ENCODE results near the gene CCDC61. TPM values are rescaled to one million over a fixed set of nuclear protein-coding genes. Genes with fewer than 3 reads are reported as not detected.

Gene CCDC61
- total RNA-seq, 2 donors from 2014 or later: 29.3 to 34.4 TPM

DNA sequence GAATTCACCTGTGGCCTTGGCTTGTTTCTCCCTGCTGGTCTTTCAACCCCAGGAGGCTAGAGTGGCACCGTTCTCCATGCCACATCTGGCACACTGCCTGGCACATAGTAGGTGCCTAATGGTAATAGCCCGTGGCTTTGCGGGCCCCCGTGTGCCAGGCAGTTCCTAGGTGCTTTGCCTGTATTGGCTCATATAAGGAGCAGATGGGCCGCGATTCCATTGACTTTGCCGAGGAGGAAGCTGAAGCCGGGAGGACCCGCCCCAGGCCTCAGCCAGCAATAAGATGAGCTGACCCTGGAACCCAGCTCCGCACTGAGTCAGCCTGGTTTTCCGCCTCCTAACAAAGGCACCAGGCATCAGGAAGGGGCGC, 26.8 kb downstream of the CCDC61 start:
- no peaks in the 10 kb centered on the region for H3K9me3 Mint-ChIP-seq
- ATAC-seq: no peak
- DNase-seq (ENCODE audit: low spot score in 2 of 2): no peak
- no peaks in the 10 kb centered on the region for H3K36me3 Mint-ChIP-seq
- H3K27ac Mint-ChIP-seq: no peak overlapping the region

DNA sequence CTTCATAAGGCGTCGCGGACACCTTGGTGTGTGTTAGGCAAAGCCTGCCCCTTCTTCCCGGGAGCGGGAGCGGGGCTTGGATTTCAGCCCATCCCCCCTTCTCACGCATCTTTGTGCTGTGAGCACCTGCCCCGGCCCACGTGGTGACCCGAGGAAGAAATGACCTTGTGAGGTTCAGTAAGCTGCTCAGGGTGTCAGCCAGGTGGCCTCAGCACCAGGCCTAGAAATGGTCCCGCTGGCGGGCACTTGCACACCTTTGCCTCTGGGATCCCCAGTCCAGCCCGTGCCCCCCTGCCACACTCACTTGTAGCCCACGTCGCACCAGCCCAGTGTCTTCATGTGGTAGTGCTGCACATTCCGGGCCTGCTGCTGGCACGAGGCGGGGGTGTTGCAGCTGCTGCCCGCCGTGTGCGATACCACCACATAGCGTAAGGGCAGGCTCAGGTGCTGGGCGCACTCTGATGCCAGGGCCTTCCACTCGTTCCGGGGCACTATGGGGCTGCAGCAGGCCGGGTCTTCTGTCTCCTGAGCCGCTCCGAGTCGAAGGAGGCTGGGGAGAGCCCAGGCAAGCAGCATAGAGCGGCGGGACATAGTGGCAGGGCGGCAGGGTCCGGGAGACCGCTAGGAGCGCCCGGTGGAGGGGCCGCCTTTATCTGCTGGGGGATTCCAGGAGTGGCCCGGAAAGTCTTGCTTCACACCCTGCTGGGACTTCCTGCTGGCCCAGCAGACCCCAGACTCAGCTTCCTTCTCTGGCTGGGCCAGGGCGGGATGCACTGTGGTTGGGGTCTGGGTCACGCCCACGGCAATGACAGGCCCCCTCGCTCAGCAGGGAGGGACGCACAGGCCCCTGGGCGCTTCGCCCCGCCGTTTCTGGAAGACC, 27.4 kb downstream of the CCDC61 start, which contains the start of gene PGLYRP1:
Gene PGLYRP1 (minus strand): TSS at position 623 of the 880 bp plus-strand sequence. CDS start 32 bp downstream, at position 591.
- H3K9me3 Mint-ChIP-seq: no peaks in the 10 kb centered on the region
- ATAC-seq (peak in 1 of 2 donors; percentile 22), DNase-seq (ENCODE audit: low spot score in 2 of 2) (no peak)
- H3K27ac Mint-ChIP-seq: no peak within 1 kb of the TSS
- no peaks in the 10 kb centered on the region for H3K36me3 Mint-ChIP-seq

DNA sequence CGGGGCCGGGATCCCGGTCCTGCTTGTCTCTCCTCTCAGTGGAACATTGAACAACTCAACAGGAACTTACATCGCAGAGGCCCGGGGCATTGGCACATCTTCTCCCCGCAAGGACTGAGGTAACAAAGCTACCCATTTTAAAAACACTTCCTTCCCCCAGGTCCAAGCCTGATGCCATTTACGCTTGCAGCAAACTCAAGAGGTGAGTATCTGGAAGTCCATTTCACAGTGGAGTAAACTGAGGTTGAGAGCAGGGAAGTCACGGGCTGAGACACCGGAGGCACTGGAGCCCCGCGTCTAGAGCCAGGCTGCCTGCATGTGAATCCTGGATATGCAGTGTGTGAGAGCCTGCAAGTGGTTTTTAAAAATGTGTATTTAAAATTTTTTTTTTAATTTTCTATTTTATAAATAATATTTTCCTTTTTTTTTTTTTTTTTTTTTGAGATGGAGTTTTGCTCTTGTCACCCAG, 28.1 kb downstream of the CCDC61 start:
- no peaks in the 10 kb centered on the region for H3K9me3 Mint-ChIP-seq
- DNase-seq (ENCODE audit: low spot score in 2 of 2): no peak
- H3K27ac Mint-ChIP-seq: no peak overlapping the region
- ATAC-seq: no peak
- H3K36me3 Mint-ChIP-seq: no peaks in the 10 kb centered on the region

DNA sequence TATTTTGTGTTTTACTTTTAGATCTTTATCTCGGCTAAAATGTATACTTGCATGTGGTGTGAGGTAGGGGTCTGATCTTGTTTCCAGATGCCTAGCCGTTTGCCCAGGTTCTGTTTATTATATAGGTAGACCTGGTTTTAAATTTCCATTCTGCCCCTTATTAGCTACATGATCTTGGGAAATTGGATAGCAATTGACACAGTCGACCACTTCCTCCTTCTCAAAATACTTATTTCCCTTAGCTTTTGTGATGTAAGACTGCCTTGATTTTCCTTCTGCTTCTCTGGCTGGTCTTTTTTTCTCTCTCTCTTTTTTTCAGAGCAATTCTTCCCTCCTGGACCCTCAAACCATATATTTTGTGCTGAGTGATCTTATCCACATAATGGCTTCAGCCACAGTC, 30.6 kb downstream of the CCDC61 start:
- no peak for ATAC-seq
- Mint-ChIP-seq H3K9me3 (no peaks in the 10 kb centered on the region), H3K27ac (no peak overlapping the region), H3K36me3 (no peaks in the 10 kb centered on the region)
- DNase-seq (ENCODE audit: low spot score in 2 of 2): no peak

DNA sequence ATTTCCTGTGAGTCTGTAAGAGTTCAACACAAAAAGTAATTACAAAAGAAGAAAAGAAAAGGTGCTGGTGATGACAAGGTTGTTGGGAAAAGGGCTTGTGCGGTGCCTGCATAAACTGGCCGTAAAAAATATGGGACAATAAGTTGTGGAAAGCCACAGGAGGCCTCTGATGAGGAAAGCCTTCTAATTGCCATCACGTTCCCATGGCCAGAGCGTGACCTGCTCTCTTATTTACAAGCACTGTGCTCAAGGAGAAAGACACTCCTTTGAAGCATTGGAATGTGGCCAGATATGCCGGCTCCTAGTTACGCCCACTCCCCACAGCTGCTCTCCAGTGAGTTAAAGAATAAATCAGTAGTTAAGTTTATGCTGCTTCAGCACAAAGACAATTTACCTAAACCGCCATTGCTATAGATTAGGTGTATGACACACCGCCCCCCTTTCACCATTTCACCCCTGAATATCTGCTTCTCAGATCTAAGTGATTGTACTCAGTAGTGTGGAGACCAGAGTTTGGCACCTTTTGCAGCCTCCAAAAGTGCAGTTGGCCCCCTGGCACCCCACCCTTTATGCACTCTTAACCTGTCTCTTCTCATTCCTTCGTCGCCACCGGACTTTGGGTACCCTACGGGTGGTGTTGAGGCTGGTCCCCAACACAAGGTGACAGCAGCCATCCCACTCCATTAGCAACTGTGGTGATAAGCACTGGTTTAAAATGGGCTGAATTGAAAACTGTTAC, 35.7 kb downstream of the CCDC61 start:
- H3K36me3 Mint-ChIP-seq: no peaks in the 10 kb centered on the region
- H3K9me3 Mint-ChIP-seq: no peaks in the 10 kb centered on the region
- H3K27ac Mint-ChIP-seq: no peak overlapping the region
- ATAC-seq: no peak
- DNase-seq (ENCODE audit: low spot score in 2 of 2): no peak

DNA sequence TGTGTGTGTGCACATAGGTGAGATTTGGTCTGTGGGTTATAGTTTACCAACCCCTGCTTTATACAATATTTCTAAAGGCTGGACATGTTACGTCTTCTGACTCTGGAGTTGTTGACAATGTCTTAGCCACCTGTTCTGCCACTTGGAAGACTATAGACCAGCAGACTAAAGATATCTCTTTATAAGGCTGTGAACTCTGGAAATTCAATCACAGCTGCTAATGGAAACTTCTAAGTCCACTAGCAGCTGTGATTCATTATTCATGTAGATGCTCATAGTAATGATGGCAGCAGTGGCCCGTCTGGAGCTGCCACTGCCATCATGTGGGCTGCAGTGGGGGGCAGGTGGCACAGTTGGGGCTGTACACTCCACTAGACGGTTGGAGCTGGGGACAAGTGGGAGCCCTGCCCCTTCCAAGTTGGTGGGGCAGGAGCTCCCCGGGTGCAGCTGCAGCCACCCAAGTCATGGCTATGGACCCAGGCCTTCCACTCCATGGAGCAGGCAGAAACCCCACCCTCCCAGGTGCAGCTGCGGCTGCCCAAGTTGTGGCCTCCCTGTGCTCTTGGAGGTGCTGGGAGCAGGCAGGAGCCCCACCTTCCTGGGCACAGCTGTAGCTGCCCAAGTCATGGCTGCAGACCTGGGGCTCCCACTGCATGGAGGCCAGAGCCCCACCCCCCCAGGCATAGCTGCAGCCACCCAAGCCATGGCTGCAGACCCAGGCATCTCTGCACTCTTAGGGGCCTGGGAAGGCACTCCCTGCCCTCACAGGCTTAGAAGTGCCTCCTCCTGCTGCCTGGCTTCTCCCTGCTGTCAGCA, 36.7 kb downstream of the CCDC61 start:
- Mint-ChIP-seq H3K36me3 (no peaks in the 10 kb centered on the region), H3K9me3 (no peaks in the 10 kb centered on the region), H3K27ac (no peak overlapping the region)
- DNase-seq (ENCODE audit: low spot score in 2 of 2) (no peak), ATAC-seq (no peak)

DNA sequence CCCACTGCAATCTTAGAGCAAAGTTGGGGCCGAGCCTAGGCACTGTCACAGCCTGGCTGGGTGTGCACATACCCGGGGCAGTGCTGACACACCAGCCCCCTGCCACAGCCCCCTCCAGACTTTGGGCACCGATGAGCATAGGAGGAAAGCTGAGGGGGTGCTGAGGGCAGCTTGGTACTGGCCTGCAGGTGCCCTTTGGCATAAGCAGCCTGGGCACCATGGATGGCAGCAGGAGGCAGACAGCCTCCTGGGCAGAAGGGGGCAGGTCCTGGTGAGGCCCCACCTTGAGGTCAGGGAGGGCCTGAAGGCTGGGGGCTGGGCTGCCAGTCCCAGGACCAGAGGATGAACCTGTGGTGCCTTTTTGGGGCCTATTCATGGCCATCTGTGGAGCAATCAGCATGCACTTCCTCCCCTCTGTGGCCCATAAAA, 37.3 kb downstream of the CCDC61 start:
- no peaks in the 10 kb centered on the region for H3K36me3 Mint-ChIP-seq
- ATAC-seq (no peak), DNase-seq (ENCODE audit: low spot score in 2 of 2) (no peak)
- no peaks in the 10 kb centered on the region for H3K9me3 Mint-ChIP-seq
- H3K27ac Mint-ChIP-seq: no peak overlapping the region

DNA sequence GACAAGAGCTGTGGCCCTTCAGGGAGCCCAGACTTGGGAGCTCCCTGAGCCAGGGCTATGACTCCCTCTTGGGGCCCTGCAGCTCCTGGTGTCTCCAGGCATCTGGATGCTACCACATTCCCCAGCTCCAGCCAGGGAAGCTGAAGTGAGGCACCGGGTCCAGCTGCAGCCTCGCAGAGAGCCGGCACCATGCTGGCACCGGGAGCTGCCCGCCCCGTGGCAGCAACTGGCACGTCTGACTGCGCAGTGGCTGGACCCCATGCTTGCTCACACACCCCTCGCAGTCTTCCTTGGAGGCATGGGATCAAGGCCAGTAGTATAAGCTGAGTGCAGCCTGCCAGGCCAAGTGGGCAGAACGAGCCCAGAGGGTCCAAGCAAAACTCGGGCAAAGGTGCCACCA, 38.1 kb downstream of the CCDC61 start:
- DNase-seq (ENCODE audit: low spot score in 2 of 2) (no peak), ATAC-seq (no peak)
- H3K27ac Mint-ChIP-seq: no peak overlapping the region
- no peaks in the 10 kb centered on the region for H3K9me3 Mint-ChIP-seq
- no peaks in the 10 kb centered on the region for H3K36me3 Mint-ChIP-seq

DNA sequence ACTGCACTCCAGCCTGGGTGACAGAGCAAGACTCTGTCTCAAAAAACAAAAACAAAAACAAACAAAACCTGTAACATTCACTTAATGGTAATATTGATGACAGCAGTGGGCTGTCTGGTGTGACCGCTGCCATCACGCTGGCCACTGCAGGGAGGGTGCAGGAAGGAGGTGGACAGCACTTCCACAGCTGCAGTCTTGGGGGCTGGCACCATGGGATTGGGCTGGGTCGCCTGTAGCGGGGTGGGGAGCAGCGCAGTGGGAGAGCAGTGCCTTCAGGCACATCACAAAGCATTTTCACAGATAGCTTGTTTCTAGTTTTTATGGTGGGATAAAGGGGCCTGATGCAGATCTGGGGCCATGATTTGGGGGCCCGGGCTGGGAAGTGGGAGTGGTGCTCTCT, 40.3 kb downstream of the CCDC61 start:
- Mint-ChIP-seq H3K27ac (no peak overlapping the region), H3K9me3 (no peaks in the 10 kb centered on the region), H3K36me3 (no peaks in the 10 kb centered on the region)
- no peak for ATAC-seq
- DNase-seq (ENCODE audit: low spot score in 2 of 2): no peak

DNA sequence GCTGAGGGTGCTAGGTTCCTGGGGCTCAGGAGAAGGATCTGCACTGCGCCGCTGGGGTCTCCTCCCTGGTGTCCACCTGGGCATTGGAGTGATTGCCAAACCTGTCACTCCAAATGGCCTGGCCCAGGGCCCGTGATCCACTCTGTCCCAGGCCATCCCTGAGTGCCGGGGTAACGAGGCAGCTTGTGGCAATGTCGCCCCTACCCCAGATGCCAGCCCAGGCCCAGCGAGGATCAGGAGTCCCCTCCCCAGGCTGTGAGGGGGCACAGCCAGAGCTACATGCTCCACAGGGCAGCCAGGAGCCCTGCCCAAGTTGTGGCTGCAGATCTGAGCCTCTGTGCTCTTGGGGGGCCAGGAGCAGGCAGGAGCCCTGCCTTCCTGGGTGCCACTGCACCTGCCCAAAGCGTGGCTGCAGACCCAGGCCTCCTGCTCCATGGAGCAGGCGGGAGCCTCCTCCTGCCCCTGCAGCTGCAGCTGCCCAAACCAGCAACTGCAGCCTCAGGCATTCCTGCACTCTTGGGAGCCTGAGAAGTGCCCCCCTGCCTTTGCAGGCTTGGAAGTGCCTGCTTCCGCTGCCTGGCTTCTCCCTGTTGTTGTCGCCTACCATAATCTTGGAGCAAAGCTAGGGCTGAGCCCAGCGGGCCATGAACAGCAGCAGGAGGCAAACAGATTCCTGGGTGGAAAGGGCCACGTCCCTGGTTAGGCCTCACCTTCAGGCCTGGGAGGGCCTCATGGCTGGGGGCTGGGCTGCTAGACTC, 40.9 kb downstream of the CCDC61 start:
- Mint-ChIP-seq H3K36me3 (no peaks in the 10 kb centered on the region), H3K27ac (no peak overlapping the region), H3K9me3 (no peaks in the 10 kb centered on the region)
- no peak for DNase-seq (ENCODE audit: low spot score in 2 of 2)
- ATAC-seq: no peak

DNA sequence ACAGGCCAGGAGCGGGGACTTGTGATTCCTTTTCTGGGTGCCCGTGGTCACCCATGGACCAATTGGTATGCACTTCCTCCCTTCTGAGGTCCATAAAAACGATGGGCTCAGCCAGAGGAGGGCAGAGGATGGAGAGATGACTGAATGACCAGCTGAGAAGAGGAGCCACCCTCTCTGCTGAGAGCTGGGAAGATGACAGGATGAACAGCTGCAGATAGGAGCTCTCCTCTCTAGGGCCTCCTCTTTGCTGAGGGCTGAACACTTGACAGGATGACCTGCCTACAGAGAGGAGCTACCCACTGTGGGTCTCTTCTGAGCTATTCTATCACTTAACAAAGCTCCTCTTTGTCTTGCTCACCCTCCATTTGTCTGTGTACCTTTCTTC, 41.5 kb downstream of the CCDC61 start:
- no peak overlapping the region for H3K27ac Mint-ChIP-seq

DNA sequence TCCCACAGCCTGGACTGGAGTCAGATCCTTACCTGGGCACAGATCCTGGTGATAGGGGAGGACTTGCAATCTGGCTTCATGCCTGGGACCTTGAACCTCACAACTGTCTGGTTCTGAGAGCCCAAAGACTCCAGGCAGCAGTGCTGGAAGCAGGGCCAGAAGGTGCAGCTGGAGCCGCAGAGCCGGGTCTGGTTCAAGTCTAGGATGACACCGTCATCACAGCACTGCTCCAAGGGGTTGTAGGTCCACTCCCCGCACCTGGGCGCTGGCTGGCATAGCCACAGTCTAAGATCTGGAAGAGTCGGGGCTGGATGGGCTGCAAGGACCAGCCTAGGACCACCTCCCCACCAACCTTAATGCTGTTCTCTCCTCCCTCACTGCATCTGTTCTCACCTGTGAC, 44.9 kb downstream of the CCDC61 start:
- Mint-ChIP-seq H3K36me3 (no peaks in the 10 kb centered on the region), H3K9me3 (peaks cover 0 to 3% of the 10 kb centered on the region in 2 donors), H3K27ac (no peak overlapping the region)
- no peak for DNase-seq (ENCODE audit: low spot score in 2 of 2)
- no peak for ATAC-seq

More for the DNA sequence above, 41.5 kb downstream of the CCDC61 start:
- no peaks in the 10 kb centered on the region for H3K9me3 Mint-ChIP-seq
- DNase-seq (ENCODE audit: low spot score in 2 of 2) (no peak), ATAC-seq (no peak)
- no peaks in the 10 kb centered on the region for H3K36me3 Mint-ChIP-seq

DNA sequence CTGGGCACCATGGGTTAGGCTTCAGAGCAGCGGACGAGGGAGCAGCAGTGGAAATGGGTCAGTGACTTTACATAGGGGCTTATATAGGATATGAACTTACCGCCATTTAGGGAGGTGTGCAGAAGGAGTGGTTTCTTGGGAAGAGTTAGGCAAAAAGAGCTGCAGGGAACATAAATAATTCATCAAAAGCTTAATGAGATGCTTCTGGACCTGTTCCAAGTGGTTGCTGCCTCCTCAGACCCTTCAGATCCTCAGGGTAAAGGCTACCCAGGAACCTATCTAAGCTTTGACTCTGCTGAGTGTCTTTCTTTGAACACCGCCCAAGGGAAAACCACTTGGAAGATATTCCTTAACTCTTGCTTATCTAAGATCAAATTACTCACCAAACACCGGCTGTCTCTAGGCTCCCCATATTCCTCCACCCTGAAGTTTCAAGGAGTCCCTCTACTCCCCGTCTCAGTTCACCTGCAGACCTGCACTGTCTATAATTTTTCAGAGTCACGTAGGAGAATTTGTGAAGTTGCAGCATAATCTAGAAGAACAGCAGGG, 45.8 kb downstream of the CCDC61 start, which contains the start of gene IGFL4:
Gene IGFL4 (minus strand): TSS at position 51 of the 549 bp plus-strand sequence. CDS start 40 bp downstream, at position 11.
- no peak within 1 kb of the TSS for H3K27ac Mint-ChIP-seq
- DNase-seq (ENCODE audit: low spot score in 2 of 2) (no peak), ATAC-seq (no peak)
- peaks cover 0 to 3% of the 10 kb centered on the region in 2 donors for H3K9me3 Mint-ChIP-seq
- H3K36me3 Mint-ChIP-seq: peaks cover 0 to 7% of the 10 kb centered on the region in 2 donors

DNA sequence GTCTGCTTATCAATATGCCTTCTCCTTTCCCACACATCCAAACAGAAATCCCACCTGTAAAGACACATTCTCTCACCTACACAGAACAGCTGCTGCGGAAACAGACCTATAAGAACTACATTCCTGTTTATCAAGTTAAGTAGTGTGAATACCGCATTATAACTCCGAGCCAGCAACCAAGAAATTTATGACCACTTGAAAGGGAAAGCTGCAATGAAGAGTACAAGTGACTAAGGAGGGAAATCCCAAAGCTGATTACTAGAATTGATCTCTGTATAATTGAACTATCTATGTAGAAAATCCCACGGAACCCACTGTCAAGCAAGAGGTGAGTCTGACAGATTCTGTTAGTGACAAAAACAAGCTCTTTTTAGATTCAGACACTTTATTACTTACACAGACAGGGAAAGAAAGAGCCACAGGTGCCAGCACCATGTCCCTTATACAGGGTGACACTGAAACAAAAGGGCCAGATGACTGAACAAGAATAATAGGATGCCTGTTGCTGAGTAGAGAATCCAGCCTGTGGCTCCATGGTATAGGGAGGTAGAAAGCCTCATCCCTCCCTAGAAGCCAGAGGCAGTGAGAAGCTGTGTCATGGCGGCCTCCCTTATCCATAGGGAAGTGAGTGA, 47.1 kb downstream of the CCDC61 start:
- no peak for DNase-seq (ENCODE audit: low spot score in 2 of 2)
- peaks cover 12 to 16% of the 10 kb centered on the region in 2 donors for H3K36me3 Mint-ChIP-seq
- peak in 1 of 2 donors; percentile 68 for ATAC-seq

DNA sequence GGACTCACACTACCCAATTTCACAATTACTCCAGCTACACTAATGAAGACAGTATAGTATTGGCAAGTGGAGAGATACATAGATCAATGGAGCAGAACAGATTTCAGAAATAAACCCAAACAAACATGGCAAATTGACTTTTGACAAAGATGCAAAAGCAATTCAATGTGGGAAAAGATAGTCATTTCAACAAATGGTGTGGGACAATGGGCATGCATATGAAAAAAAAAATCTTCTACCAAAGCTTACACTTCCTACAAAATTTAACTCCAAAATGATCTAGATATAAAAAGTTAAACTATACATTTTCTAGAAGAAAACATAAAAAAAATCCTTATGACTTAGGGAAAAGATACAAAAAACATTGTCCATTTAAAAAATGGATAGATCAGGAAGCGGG, 48.3 kb downstream of the CCDC61 start:
- Mint-ChIP-seq H3K9me3 (peaks cover 5 to 13% of the 10 kb centered on the region in 2 donors), H3K36me3 (peaks cover 16% of the 10 kb centered on the region in 2 donors), H3K27ac (no peak overlapping the region)
- no peak for DNase-seq (ENCODE audit: low spot score in 2 of 2)
- ATAC-seq: no peak

More for the DNA sequence above, 47.1 kb downstream of the CCDC61 start:
- no peak overlapping the region for H3K27ac Mint-ChIP-seq
- H3K9me3 Mint-ChIP-seq: peaks cover 5 to 13% of the 10 kb centered on the region in 2 donors

All from activated naive CD4-positive, alpha-beta T cell treated with anti-CD3 and anti-CD28 coated beads, Interleukin-2, amount 50 U/mL, for 72 hours (primary cell).